ENCODE results near the gene ISM1. TPM values are rescaled to one million over a fixed set of nuclear protein-coding genes. Genes with fewer than 3 reads are reported as not detected.

The ISM1 gene
- total RNA-seq, 6 donors from 2014 or later, result 2.2 to 7.4 (median 2.3) TPM; not detected in 1

DNA sequence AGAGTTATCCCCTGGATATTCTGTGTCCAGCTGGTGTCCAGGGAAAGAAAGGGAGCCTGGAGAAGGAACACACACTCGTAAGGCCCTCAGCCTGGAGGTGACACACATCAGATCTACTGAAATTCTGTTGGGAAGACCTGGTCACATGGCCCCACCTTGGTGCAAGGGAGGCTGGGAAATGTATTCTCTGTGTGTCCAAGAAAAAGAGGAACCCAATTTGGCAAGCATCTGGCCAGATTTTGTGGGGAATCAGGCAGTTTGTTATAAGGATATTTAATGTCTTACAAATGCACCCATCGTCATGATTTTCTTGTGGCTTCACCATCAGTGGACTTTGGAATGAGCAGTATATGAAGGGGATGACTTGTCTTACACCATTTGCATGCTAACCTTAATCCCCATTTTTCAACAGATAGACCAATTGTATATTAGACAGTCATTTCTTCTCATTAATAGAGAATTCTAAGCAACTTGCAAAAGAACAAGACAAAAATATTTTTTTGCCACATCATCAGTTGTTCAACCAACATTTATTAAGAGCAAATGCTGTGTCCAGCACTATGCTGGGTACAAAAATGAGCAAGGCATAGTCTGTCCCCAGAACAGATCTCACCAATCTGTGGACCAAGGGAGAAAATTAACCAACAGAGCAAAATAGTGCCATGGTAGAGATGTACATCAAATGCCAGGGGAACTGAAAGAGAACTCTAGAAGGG lies 59.7 kb downstream of the ISM1 start:
- H3K27me3 ChIP-seq, result no peaks in the 10 kb centered on the region
- H3K36me3 ChIP-seq, result no peaks in the 10 kb centered on the region
- no peak for ATAC-seq (ENCODE audit: low FRiP score in 2 of 2)
- no peaks in the 10 kb centered on the region for H3K4me1 ChIP-seq
- WGBS, 2 donors, result 92 to 96% methylated on average over 2 of the region's 2 CpGs
- H3K27ac ChIP-seq, result no peak overlapping the region
- TF ChIP-seq, protein P1, sequence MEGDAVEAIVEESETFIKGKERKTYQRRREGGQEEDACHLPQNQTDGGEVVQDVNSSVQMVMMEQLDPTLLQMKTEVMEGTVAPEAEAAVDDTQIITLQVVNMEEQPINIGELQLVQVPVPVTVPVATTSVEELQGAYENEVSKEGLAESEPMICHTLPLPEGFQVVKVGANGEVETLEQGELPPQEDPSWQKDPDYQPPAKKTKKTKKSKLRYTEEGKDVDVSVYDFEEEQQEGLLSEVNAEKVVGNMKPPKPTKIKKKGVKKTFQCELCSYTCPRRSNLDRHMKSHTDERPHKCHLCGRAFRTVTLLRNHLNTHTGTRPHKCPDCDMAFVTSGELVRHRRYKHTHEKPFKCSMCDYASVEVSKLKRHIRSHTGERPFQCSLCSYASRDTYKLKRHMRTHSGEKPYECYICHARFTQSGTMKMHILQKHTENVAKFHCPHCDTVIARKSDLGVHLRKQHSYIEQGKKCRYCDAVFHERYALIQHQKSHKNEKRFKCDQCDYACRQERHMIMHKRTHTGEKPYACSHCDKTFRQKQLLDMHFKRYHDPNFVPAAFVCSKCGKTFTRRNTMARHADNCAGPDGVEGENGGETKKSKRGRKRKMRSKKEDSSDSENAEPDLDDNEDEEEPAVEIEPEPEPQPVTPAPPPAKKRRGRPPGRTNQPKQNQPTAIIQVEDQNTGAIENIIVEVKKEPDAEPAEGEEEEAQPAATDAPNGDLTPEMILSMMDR (IDR thresholded peaks at IDR 0.05), result no peak
- TF ChIP-seq POLR2A (IDR thresholded peaks at IDR 0.05), result no peak
- no peak for TF ChIP-seq POLR2AphosphoS5 (IDR thresholded peaks at IDR 0.05)
- no peak for TF ChIP-seq EP300 (IDR thresholded peaks at IDR 0.05)
- no peaks in the 10 kb centered on the region for H3K9me3 ChIP-seq
- DNase-seq, result no peak
- no peak overlapping the region for H3K4me3 ChIP-seq

DNA sequence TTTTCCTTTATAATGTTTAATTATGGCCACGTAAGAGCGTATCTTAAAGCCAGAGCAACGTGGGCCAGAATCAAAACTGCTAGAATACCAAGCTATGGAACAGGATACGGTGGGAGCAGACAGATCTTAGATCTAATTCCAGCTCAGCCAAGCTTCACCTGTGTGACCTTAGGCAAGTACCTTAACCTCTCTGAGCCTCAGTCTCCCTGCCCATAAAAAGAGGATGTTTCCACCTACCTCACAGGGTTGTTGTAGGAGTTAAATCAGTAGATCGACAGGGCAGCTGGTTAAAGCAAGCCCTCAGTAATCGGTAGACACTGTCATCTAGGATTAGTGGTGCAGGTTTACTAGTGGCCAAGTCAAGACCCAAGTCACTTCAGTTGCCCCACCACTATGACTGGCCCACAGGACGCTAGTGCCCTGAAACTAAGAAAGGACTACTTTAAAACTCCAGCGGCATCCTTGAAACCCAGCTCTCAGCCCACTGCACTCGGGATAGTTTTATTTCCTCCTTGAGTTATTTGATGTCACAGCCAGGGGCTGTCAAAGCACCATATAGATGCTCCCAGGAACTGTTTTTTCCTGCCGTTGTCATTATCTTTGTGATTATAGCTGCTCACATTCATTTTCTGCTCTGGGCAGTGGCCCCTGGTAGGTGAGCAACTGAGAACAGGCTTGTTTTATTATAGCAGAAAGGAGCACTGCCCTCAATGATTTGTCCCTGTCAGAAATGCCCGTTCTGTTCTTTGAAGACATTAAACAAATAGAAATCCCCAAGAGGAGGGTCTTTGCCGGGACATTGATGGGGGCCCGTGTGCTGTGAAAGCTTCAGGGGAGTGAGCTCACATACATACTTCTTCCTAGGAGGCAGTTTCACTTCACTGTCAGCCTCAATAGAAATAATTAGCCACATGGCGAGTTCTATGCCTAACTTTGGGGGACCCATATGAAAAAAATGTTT lies 63.1 kb downstream of the ISM1 start:
- Histone ChIP-seq H3K4me3 (no peak overlapping the region), H3K27ac (no peak overlapping the region), H3K9me3 (no peaks in the 10 kb centered on the region), H3K27me3 (no peaks in the 10 kb centered on the region), H3K4me1 (no peaks in the 10 kb centered on the region), H3K36me3 (no peaks in the 10 kb centered on the region)
- ATAC-seq (ENCODE audit: low FRiP score in 2 of 2), result no peak
- WGBS, 2 donors, result 83 to 85% methylated on average over 13 to 14 of the region's 14 CpGs
- no peak for DNase-seq
- no peak for TF ChIP-seq EP300 (IDR thresholded peaks at IDR 0.05)
- TF ChIP-seq, protein P1 (IDR thresholded peaks at IDR 0.05), result no peak
- no peak for TF ChIP-seq POLR2AphosphoS5 (IDR thresholded peaks at IDR 0.05)
- no peak for TF ChIP-seq POLR2A (IDR thresholded peaks at IDR 0.05)

DNA sequence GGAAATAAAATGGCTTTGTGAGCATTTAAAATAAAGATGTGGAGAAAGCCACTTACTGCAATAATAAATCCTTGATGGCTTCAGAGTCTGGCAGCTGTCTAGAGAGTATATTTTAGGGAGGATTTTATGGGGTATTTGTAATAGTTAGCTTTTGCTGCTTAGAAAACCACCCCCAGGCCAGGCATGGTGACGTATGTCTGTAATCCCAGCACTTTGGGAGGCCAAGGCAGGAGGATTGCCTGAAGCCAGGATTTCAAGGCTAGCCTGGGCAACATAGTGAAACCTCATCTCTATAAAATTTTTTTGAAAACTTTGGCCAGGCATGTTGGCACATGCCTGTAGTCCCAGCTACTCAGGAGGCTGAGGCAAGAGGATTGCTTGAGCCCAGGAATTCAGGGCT lies 63.8 kb downstream of the ISM1 start:
- no peaks in the 10 kb centered on the region for H3K36me3 ChIP-seq
- no peak for ATAC-seq (ENCODE audit: low FRiP score in 2 of 2)
- no peaks in the 10 kb centered on the region for H3K27me3 ChIP-seq
- no peaks in the 10 kb centered on the region for H3K9me3 ChIP-seq
- H3K4me1 ChIP-seq, result no peaks in the 10 kb centered on the region
- no peak for DNase-seq
- 80 to 94% methylated on average over 1 of the region's 1 CpG for WGBS, 2 donors
- no peak overlapping the region for H3K27ac ChIP-seq
- H3K4me3 ChIP-seq, result no peak overlapping the region
- TF ChIP-seq POLR2AphosphoS5 (IDR thresholded peaks at IDR 0.05) (no peak), EP300 (IDR thresholded peaks at IDR 0.05) (no peak), POLR2A (IDR thresholded peaks at IDR 0.05) (no peak)
- TF ChIP-seq, protein P1 (IDR thresholded peaks at IDR 0.05), result no peak

DNA sequence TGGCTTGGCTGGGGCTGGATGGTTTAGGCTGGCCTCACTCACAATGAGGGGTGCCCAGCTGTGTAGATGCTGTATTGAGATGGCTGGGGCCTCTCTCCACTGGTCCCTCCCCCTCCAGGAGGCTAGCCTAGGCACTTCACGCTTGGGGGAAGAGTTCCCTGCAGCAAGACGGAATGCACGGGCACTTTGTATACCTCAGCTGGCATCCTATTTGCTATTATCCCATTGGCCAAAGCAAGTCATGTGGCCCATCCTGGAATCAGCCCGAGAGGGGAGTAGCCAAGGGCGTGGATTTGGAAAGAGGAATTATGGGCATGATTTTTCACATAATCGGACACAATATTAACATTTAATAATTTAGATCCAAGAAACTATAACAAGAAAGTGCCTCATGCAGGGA lies 64.3 kb downstream of the ISM1 start:
- WGBS, 2 donors, result 90 to 91% methylated on average over 6 of the region's 6 CpGs
- TF ChIP-seq POLR2A (IDR thresholded peaks at IDR 0.05) (no peak), POLR2AphosphoS5 (IDR thresholded peaks at IDR 0.05) (no peak), EP300 (IDR thresholded peaks at IDR 0.05) (no peak)
- TF ChIP-seq, protein P1 (IDR thresholded peaks at IDR 0.05), result no peak

More for the DNA sequence above, 64.3 kb downstream of the ISM1 start:
- no peaks in the 10 kb centered on the region for H3K9me3 ChIP-seq
- DNase-seq (no peak), ATAC-seq (ENCODE audit: low FRiP score in 2 of 2) (no peak)
- H3K27ac ChIP-seq, result no peak overlapping the region
- H3K27me3 ChIP-seq, result no peaks in the 10 kb centered on the region
- H3K4me1 ChIP-seq, result no peaks in the 10 kb centered on the region
- no peak overlapping the region for H3K4me3 ChIP-seq
- no peaks in the 10 kb centered on the region for H3K36me3 ChIP-seq

All from upper lobe of left lung (tissue), 6 donors.